Measurements from ENCODE around the gene ACSL4. TPM values are rescaled to one million over a fixed set of nuclear protein-coding genes. Genes with fewer than 3 reads are reported as not detected.
"Not testable (repeated sequence)": the region's sequence is repeated elsewhere in the genome, so short reads cannot be mapped to it uniquely, and the experiment has no call there.

Gene ACSL4
- total and polyA plus RNA-seq, 12 donors = 12.7 to 69.4 (median 50.2) TPM

DNA sequence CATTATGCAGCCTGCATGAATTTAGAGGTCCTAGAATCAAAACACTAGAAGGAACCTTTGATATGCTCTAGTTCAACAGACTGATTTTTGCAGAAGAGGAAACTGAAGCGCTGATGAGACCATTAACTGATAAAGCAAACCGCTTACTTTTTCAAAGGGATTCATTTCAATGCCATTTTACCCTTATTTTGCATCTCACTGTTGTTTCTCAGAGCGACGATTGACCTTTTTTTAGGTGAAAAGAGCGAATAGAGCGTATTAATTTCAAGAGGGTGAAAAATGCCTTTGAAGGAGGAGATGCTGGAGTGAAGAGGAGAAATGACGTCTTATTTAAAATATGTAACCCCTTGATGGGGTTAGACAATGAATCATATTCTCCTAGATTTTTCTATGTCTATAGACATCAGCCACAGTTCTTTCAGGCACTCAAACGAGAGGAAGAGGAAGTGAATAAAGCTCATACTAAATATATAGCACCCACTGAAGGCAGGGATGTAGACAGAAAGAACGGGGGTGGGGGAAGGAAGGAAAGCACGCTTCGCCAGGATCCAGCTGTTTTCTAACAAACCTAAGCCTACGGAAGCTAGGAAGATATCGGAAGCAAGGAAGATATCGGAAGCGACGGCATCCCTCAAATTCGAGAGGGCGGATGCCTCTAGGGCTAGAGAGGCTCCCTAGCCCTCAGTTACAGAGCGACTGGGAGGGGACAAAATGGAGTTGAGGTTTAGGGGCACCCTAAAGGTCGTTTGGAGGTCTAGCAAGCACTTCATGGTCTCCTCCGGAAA is 848 bp downstream of the ACSL4 start:
- WGBS, 2 donors = 1 to 2% methylated on average over 20 to 21 of the region's 21 CpGs
- Histone ChIP-seq H3K27me3 (peaks cover 0 to 21% (median 0%) of the 10 kb centered on the region in 7 donors), H3K4me1 (peaks cover 0 to 36% (median 0%) of the 10 kb centered on the region in 9 donors), H3K36me3 (no peaks in the 10 kb centered on the region), H3K9me3 (no peaks in the 10 kb centered on the region), H3K27ac (peak overlapping the region; percentile 29 to 96 (median 90)), H3K4me3 (peak overlapping the region; percentile 75 to 93 (median 84))
- DNase-seq = no peak
- TF ChIP-seq, protein P1, sequence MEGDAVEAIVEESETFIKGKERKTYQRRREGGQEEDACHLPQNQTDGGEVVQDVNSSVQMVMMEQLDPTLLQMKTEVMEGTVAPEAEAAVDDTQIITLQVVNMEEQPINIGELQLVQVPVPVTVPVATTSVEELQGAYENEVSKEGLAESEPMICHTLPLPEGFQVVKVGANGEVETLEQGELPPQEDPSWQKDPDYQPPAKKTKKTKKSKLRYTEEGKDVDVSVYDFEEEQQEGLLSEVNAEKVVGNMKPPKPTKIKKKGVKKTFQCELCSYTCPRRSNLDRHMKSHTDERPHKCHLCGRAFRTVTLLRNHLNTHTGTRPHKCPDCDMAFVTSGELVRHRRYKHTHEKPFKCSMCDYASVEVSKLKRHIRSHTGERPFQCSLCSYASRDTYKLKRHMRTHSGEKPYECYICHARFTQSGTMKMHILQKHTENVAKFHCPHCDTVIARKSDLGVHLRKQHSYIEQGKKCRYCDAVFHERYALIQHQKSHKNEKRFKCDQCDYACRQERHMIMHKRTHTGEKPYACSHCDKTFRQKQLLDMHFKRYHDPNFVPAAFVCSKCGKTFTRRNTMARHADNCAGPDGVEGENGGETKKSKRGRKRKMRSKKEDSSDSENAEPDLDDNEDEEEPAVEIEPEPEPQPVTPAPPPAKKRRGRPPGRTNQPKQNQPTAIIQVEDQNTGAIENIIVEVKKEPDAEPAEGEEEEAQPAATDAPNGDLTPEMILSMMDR (IDR thresholded peaks at IDR 0.05) = no peak
- intact Hi-C loops (cut with DNase I) = loop anchor here in 1 of 10 donors (5.0 kb wide), 1 partner anchor 125 kb away; no protein-coding TSS in a partner anchor
- ATAC-seq = peak; percentile 4 to 46 (median 37)

DNA sequence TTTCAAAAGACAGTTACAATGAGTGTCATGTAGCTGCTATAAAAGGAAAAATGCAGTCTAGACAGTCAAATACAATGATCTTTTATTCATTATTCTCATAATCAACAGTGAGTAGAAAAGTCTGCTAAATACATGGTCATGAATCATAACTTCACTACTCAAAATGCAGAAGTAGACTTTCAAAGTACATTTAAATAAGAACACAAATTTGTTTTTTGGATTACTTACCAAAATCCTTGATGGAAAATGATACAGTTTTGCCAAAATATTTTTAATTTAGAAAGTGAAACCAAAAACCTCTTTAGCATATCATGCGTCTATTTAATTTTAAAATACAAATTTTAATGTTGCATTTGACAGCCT is 4.9 kb downstream of the ACSL4 start:
- ATAC-seq = no peak
- H3K27me3 ChIP-seq = peaks cover 0 to 35% (median 0%) of the 10 kb centered on the region in 7 donors
- no peaks in the 10 kb centered on the region for H3K36me3 ChIP-seq
- peak overlapping the region in 6 of 10 donors; percentile 15 to 33 (median 20) for H3K4me3 ChIP-seq
- TF ChIP-seq, protein P1 (IDR thresholded peaks at IDR 0.05) = no peak
- peak overlapping the region in 8 of 10 donors; percentile 0 to 76 (median 57) for H3K27ac ChIP-seq
- no peaks in the 10 kb centered on the region for H3K9me3 ChIP-seq
- no peak for DNase-seq
- 8 to 19% methylated on average over 1 of the region's 1 CpG for WGBS, 2 donors
- intact Hi-C loops (cut with DNase I) = no loop called here
- peaks cover 0 to 37% (median 5%) of the 10 kb centered on the region in 9 donors for H3K4me1 ChIP-seq

DNA sequence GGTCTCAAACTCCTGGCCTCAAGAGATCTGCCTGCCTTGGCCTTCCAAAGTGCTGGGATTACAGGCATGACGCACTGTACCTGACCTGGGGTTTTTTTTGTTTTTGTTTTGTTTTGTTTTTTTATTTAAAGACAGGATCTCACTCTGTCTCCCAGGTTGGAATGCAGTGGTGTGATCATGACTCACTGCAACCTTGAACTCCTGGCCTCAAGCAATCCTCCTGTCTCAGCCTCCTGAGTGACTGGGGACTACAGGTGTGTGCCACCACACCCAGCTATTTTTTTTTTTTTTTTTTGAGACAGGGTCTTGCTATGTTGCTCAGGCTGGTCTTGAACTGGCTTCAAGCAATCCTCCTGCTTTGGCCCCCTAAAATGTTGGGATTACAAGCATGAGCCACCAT is 8.1 kb downstream of the ACSL4 start:
- intact Hi-C loops (cut with DNase I); H3K4me3 ChIP-seq; H3K36me3 ChIP-seq; DNase-seq; H3K9me3 ChIP-seq; H3K27ac ChIP-seq; ATAC-seq: not testable (repeated sequence)
- Histone ChIP-seq H3K27me3 (peaks cover 0 to 30% (median 0%) of the 10 kb centered on the region in 7 donors), H3K4me1 (peaks cover 0 to 27% (median 5%) of the 10 kb centered on the region in 9 donors)
- WGBS, 2 donors = 91 to 94% methylated on average over 1 of the region's 1 CpG

DNA sequence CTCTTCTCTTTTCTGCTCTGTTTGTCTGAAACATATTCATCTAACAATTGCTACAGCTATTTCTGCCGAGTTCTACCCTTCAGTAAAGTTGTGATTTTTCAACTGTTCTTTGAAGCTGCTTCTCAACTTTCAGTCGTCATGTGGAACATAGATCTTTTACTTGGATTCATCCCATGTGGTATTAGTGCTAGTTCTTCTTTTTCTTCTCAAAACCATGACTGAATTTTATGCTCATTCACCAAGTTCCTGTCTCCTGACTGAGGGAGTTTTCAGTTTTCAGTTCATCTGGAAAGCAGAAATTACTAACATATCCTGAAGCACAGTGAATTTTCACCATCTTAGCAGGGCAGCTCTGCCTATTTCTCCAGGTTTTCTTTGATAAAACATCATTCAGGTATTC is 12.1 kb downstream of the ACSL4 start:
- 80 to 86% methylated on average over 2 of the region's 2 CpGs for WGBS, 2 donors
- ATAC-seq = no peak
- peaks cover 0 to 29% (median 0%) of the 10 kb centered on the region in 7 donors for H3K27me3 ChIP-seq
- H3K9me3 ChIP-seq = no peaks in the 10 kb centered on the region
- H3K27ac ChIP-seq = peak overlapping the region in 1 of 10 donors; percentile 49
- DNase-seq = no peak
- no peak overlapping the region for H3K4me3 ChIP-seq
- peaks cover 0 to 20% (median 12%) of the 10 kb centered on the region in 9 donors for H3K4me1 ChIP-seq
- intact Hi-C loops (cut with DNase I) = no loop called here
- TF ChIP-seq, protein P1 (IDR thresholded peaks at IDR 0.05) = no peak
- H3K36me3 ChIP-seq = no peaks in the 10 kb centered on the region

DNA sequence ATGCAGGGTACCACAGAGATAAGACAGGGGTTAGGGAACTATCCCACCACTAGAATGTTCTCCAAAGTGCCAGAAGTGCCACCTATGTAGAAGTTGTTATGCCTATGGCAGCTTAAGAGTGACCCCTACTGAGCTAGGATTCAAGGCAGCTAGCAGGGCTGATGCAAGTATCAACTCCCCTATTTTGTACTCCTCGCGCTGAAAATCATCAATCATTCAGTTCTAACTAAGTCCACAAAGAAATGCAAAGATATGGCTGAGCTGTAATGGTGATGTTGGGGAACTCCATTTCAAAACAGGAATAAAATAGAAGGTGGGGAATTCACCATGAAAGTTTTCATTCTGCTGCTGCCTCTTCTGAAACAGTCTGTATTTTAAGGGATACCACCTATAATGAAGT is 13.8 kb downstream of the ACSL4 start:
- DNase-seq = no peak
- Histone ChIP-seq H3K4me3 (no peak overlapping the region), H3K27me3 (peaks cover 0 to 25% (median 0%) of the 10 kb centered on the region in 7 donors), H3K27ac (no peak overlapping the region), H3K4me1 (peaks cover 0 to 35% (median 17%) of the 10 kb centered on the region in 9 donors), H3K9me3 (no peaks in the 10 kb centered on the region), H3K36me3 (no peaks in the 10 kb centered on the region)
- intact Hi-C loops (cut with DNase I) = loop anchor here in 6 of 10 donors (5.0 to 10.0 kb wide), 3 partner anchors 136 to 166 kb away; no protein-coding TSS in a partner anchor
- WGBS, 2 donors = 85 to 88% methylated on average over 2 of the region's 2 CpGs
- TF ChIP-seq, protein P1 (IDR thresholded peaks at IDR 0.05) = no peak
- ATAC-seq = no peak

All from heart right ventricle (tissue), 16 donors.